Transverse colon (tissue), 4 donors: ENCODE data around the gene MSH3. TPM values are rescaled to one million over a fixed set of nuclear protein-coding genes. Genes with fewer than 3 reads are reported as not detected.

ENCODE experiments used
- DNase-seq: peaks from one replicate; pipeline ENCODE4 v3.0.0-alpha.2; 2019
- H3K27ac ChIP-seq, 4 donors: fragments of 200-600 bp; sonication (generic); 2 replicates each; pipeline ENCODE4 v1.5.1; 2016 to 2018; ENCODE audit warnings: inconsistent platforms in 4 of 4
- H3K27me3 ChIP-seq: fragments of 200-600 bp; sonication (generic); 2 replicates; pipeline ENCODE4 v1.5.1; 2017; ENCODE audit warnings: inconsistent platforms
- H3K36me3 ChIP-seq, 4 donors: fragments of 200-600 bp; sonication (generic); 2 replicates each; pipeline ENCODE4 v1.5.1; 2017 to 2019; ENCODE audit warnings: inconsistent platforms in 4 of 4
- H3K4me1 ChIP-seq, 4 donors: fragments of 200-600 bp; sonication (generic); 2 replicates each; pipeline ENCODE4 v1.5.1; 2017 to 2020; ENCODE audit warnings: inconsistent platforms in 4 of 4
- H3K4me3 ChIP-seq, 4 donors: fragments of 200-600 bp; sonication (generic); 1 replicate in 1 of 4; 2 replicates in 3 of 4; pipeline versions ENCODE4 v1.5.1 to v1.6.1; 2017 to 2019; ENCODE audit warnings: inconsistent platforms in 4 of 4
- H3K9me3 ChIP-seq, 2 donors: fragments of 200-600 bp; sonication (generic); 2 replicates each; pipeline ENCODE4 v1.5.1; 2017 to 2019; ENCODE audit warnings: inconsistent platforms in 2 of 2
- CTCF ChIP-seq, 5 experiments: fragments of 200-600 bp in 3 of 5; fragments of 450-650 bp in 2 of 5; sonication (generic) in 3 of 5; IDR thresholded peaks; 1 replicate in 2 of 5; 2 replicates in 3 of 5; pipeline ENCODE4 v1.5.1; 2016 to 2017; ENCODE audit warnings: antibody characterized with exemption in 5 of 5, inconsistent platforms in 3 of 5, mild to moderate bottlenecking in 2 of 5, moderate library complexity in 1 of 5
- EP300 ChIP-seq: sonication (generic); formaldehyde crosslinking; IDR thresholded peaks from one replicate; pipeline ENCODE4 v1.6.1; 2017; ENCODE audit warnings: antibody characterized with exemption, low read depth
- POLR2A ChIP-seq: fragments of 450-650 bp; IDR thresholded peaks from one replicate; pipeline ENCODE4 v1.6.1; 2016; ENCODE audit warnings: antibody characterized with exemption, mild to moderate bottlenecking, moderate library complexity
- POLR2AphosphoS5 ChIP-seq, 3 donors: sonication (generic); formaldehyde crosslinking; IDR thresholded peaks; one replicate each; pipeline ENCODE4 v1.6.1; 2016; ENCODE audit warnings: antibody characterized with exemption in 3 of 3
- WGBS, 2 donors: methylation state at CpG; one replicate each; pipeline ENCODE4 v1.1.5; 2018; ENCODE audit warnings: low coverage in 1 of 2; 5-methylcytosine and 5-hydroxymethylcytosine counted together
- in situ Hi-C, 4 donors: fragments of 200-750 bp; cut with MboI; loops; one replicate each; pipeline versions ENCODE4 v1.15.0 to v1.15.1; 2017; ENCODE audit warnings: low sequenced_read_pairs in 3 of 4, low pct_ligation_motif_present in 1 of 4, low pct_unique_long_range_greater_than_20kb in 1 of 4
- intact Hi-C: fragments of 100-400 bp; cut with DNase I; formaldehyde crosslinking; loops from one replicate; pipeline ENCODE4 v1.15.1; 2023; ENCODE audit warnings: low total_unique reads
- total RNA-seq, 4 donors: library from RNA; depleted of rRNA; stranded (reverse); fragments of >200 nt; gene quantifications; one replicate each; pipeline ENCODE4 v1.1.0, GENCODE V29; 2016

The MSH3 gene
- total RNA-seq, 4 donors from 2014 or later = 6.4 to 22.2 (median 17.2) TPM

- no peak for TF ChIP-seq POLR2AphosphoS5 (IDR thresholded peaks at IDR 0.05)
- TF ChIP-seq POLR2A = no peak
- TF ChIP-seq EP300 = no peak
- no peak for TF ChIP-seq CTCF (IDR thresholded peaks at IDR 0.05)
- no peak for DNase-seq
- intact Hi-C loops = no loop called here
- H3K36me3 ChIP-seq = no peaks in the 10 kb centered on the region
- H3K27ac ChIP-seq = no peak overlapping the region
- no peaks in the 10 kb centered on the region for H3K27me3 ChIP-seq
- H3K4me3 ChIP-seq = no peak overlapping the region
- no peaks in the 10 kb centered on the region for H3K9me3 ChIP-seq
- WGBS, 2 donors = 62 to 83% methylated on average over 4 of the region's 4 CpGs
- in situ Hi-C loops = loop anchor here in 3 of 4 donors (10.0 to 25.0 kb wide), 2 partner anchors 498 to 505 kb away; no protein-coding TSS in a partner anchor
- H3K4me1 ChIP-seq = no peaks in the 10 kb centered on the region
These were observed 35.2 kb downstream of the MSH3 start for GRCh38 chr5:80689627-80690026.

- no peaks in the 10 kb centered on the region for H3K36me3 ChIP-seq
- no peak overlapping the region for H3K4me3 ChIP-seq
- H3K9me3 ChIP-seq = no peaks in the 10 kb centered on the region
- intact Hi-C loops = no loop called here
- in situ Hi-C loops = loop anchor here in 2 of 4 donors (25.0 kb wide), 1 partner anchor 492 kb away; no protein-coding TSS in a partner anchor
- WGBS, 2 donors = 97% methylated on average over 3 of the region's 3 CpGs; no CpG with 5 or more reads in 1 of the 2 donors
- H3K27me3 ChIP-seq = no peaks in the 10 kb centered on the region
- no peak for DNase-seq
- H3K4me1 ChIP-seq = peaks cover 3 to 25% (median 4%) of the 10 kb centered on the region in 4 donors
- TF ChIP-seq EP300 (no peak), POLR2A (no peak), CTCF (IDR thresholded peaks at IDR 0.05) (no peak), POLR2AphosphoS5 (IDR thresholded peaks at IDR 0.05) (no peak)
- no peak overlapping the region for H3K27ac ChIP-seq
These were observed 41.2 kb downstream of the MSH3 start for GRCh38 chr5:80695666-80696065.

- in situ Hi-C loops (loop anchor here in 2 of 4 donors (25.0 kb wide), 1 partner anchor 491 kb away; no protein-coding TSS in a partner anchor), intact Hi-C loops (no loop called here)
- 68% methylated on average over 3 of the region's 3 CpGs; no CpG with 5 or more reads in 1 of the 2 donors for WGBS, 2 donors
- Histone ChIP-seq H3K4me1 (peaks cover 3 to 25% (median 4%) of the 10 kb centered on the region in 4 donors), H3K27ac (no peak overlapping the region), H3K27me3 (no peaks in the 10 kb centered on the region), H3K36me3 (no peaks in the 10 kb centered on the region), H3K9me3 (no peaks in the 10 kb centered on the region), H3K4me3 (no peak overlapping the region)
- no peak for TF ChIP-seq POLR2AphosphoS5 (IDR thresholded peaks at IDR 0.05)
- TF ChIP-seq POLR2A = no peak
- TF ChIP-seq EP300 = no peak
- no peak for TF ChIP-seq CTCF (IDR thresholded peaks at IDR 0.05)
- no peak for DNase-seq
These were observed 42.0 kb downstream of the MSH3 start for GRCh38 chr5:80696450-80696849.

- in situ Hi-C loops (loop anchor here in 2 of 4 donors (25.0 kb wide), 1 partner anchor 490 kb away; no protein-coding TSS in a partner anchor), intact Hi-C loops (no loop called here)
- no peak for DNase-seq
- TF ChIP-seq POLR2A (no peak), POLR2AphosphoS5 (IDR thresholded peaks at IDR 0.05) (no peak), EP300 (no peak), CTCF (IDR thresholded peaks at IDR 0.05) (no peak)
- no peaks in the 10 kb centered on the region for H3K9me3 ChIP-seq
- H3K27ac ChIP-seq = no peak overlapping the region
- no peak overlapping the region for H3K4me3 ChIP-seq
- H3K27me3 ChIP-seq = no peaks in the 10 kb centered on the region
- WGBS, 2 donors = 41 to 57% methylated on average over 3 of the region's 3 CpGs
- peaks cover 3 to 25% (median 4%) of the 10 kb centered on the region in 4 donors for H3K4me1 ChIP-seq
- H3K36me3 ChIP-seq = no peaks in the 10 kb centered on the region
These were observed 42.6 kb downstream of the MSH3 start for GRCh38 chr5:80697100-80697499.
